ENCODE results near the gene CACTIN.

The CACTIN gene

DNA sequence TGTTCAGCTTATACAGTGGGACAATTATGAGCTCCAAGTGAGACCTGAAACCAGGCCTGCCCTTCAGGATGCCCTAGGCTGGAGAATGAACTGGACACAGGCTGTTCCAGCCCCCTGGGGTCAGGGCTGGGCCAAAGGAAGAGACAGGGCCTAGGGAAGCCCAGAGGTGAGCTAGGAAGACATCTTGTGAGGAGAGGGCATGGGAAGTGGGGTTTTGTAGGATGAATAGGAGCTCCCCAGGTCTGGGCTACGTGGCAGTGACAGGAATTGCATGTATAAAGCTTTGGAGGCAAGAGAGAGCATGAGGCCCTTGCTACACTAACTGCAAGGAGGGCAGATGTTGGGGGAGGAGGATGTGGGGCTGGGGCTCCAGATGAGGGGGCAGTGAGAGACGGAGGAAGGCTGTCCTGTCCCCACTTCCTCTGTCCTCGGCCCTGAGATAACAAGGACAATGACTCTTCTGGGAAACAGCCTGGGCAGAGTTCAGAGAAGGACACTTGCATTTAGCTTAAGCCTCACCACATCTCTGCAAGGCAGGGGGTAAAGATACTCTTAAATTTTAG lies 18.4 kb downstream of the CACTIN start:
- TF ChIP-seq, protein P1, sequence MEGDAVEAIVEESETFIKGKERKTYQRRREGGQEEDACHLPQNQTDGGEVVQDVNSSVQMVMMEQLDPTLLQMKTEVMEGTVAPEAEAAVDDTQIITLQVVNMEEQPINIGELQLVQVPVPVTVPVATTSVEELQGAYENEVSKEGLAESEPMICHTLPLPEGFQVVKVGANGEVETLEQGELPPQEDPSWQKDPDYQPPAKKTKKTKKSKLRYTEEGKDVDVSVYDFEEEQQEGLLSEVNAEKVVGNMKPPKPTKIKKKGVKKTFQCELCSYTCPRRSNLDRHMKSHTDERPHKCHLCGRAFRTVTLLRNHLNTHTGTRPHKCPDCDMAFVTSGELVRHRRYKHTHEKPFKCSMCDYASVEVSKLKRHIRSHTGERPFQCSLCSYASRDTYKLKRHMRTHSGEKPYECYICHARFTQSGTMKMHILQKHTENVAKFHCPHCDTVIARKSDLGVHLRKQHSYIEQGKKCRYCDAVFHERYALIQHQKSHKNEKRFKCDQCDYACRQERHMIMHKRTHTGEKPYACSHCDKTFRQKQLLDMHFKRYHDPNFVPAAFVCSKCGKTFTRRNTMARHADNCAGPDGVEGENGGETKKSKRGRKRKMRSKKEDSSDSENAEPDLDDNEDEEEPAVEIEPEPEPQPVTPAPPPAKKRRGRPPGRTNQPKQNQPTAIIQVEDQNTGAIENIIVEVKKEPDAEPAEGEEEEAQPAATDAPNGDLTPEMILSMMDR (IDR thresholded peaks at IDR 0.05; ENCODE audit: low read depth, low read length): no peak
- DNase-seq (ENCODE audit: extremely low read depth, low read depth): no peak

DNA sequence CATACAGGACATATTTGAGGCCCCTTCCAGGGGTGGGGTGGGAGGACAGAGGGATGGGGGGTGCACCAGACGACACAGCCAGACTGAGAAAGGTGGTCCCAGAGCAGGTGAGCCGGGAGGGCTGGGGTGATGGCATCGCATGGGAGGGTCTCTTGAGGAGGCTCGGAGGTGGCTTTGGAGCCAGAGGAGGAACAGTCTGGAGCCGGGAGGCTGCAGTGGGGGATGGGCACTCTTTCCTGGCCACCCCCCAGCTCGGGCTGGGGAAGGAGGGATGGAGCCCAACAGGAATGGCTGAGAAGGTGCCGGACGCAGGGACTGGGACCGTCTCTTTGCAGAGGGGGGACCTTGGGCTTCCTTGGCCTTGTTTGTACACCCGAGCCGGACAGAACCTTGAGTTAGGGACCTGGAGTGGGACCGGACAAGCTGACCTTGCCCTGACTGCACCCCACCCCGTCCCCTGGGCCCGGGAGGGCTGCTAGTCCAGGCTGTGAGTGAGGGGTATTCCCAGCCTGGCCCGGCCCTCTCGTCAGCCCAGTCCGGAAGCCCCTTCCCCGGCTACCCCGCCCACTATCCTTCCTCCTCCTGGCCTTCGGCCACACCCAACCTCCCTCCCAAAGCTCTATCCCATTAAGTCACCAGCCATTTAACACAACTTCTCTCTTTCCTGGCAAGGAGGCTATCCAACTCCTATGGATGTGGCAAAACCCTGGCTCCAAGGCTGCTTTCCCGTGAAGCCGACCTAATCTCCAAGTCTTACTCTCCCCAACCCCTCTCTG lies 19.1 kb downstream of the CACTIN start:
- no peak for DNase-seq (ENCODE audit: extremely low read depth, low read depth)

DNA sequence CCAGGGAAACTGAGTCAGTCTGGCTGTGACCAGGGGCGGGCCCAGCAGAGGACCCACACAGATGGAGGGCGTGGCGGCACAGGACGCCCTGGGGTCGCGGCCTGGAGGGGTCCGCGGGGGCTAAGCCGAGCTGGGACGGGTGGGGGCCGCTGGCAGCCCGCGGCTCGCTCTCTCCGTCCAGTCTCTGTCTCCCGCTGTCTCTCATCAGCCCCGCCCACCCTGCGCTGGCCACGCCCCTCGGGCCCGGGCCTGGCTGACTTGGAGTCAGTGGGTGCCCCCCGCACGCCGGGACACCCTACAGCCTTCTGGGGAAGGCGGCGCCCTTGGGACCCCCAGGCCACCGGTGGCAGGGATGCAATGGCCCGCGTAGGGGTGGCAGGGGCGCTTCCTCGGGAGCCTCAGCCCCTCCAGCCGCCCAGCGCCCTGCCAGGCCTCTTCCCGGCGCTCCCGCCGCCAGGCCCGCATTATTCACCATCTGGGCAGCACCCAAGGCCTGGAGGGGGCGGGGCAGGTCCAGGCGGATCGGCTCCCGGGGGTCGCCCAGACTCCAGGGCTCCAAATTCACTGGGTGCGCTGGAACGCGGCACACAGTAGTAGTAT lies 19.8 kb downstream of the CACTIN start, which contains the start of gene TBXA2R:
Gene TBXA2R, minus strand, starts transcription at position 186 of the 600 bp plus-strand sequence. CDS start 6,241 bp downstream, outside the sequence.
- TF ChIP-seq, protein P1 (IDR thresholded peaks at IDR 0.05; ENCODE audit: low read depth, low read length): no peak
- DNase-seq (ENCODE audit: extremely low read depth, low read depth): no peak

More for the DNA sequence above, 19.1 kb downstream of the CACTIN start:
- TF ChIP-seq, protein P1 (IDR thresholded peaks at IDR 0.05; ENCODE audit: low read depth, low read length): no peak

DNA sequence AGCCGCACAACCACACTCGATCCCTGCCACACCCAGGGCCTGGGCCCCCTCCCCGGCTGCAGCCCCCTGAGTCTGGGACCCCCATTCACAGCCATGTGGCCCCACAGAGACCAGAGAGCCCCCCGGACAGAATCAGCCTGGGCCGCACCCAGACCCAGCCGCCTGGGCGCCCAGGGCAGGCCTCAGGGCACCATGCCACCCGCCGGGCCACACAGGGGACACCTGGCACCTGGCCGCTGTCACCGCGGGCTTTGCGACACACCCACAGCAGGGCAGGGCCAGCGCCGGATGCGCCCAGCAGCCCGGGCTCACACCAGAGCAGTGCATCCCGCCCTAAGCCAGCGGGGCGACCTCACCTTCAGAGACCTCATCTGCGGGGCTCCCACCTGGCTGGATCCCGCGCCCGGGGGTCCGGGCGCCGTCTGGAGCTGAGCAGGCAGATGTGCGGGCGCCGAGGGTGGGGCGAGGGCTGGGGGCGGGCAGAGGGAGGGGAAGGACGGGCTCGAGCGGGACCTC lies 20.4 kb downstream of the CACTIN start:
- no peak for DNase-seq (ENCODE audit: extremely low read depth, low read depth)
- TF ChIP-seq, protein P1 (IDR thresholded peaks at IDR 0.05; ENCODE audit: low read depth, low read length): no peak

DNA sequence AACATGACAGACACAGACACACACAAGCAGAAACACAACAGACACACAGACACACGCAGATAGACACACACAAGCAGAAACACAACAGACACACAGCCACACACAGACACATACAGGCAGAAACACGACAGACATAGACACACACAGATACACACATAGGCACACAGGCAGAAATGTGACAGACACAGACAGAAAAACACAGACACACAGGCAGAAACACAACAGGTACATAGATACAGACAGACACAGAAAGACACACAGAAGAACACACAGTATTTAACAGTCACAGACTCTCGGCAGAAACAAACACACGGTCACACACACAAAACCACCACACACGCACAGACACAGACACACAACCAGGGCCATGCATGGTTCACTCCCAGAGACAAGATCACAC lies 20.8 kb downstream of the CACTIN start:
- DNase-seq (ENCODE audit: extremely low read depth, low read depth): no peak
- TF ChIP-seq, protein P1 (IDR thresholded peaks at IDR 0.05; ENCODE audit: low read depth, low read length): no peak

DNA sequence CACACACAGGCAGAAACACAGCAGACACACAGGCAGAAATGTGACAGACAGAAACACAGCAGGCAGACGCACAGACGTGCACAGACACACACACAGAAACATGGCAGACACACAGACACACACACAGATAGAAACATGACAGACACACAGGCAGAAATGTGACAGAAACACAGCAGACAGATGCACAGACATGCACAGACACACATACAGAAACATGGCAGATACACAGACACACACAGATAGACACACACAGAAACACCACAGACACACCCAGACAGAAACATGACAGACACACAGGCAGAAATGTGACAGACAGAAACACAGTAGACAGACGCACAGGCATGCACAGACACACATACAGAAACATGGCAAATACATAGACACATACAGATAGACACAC lies 21.2 kb downstream of the CACTIN start:
- DNase-seq (ENCODE audit: extremely low read depth, low read depth): no peak

More for the DNA sequence above, 21.2 kb downstream of the CACTIN start:
- TF ChIP-seq, protein P1 (IDR thresholded peaks at IDR 0.05; ENCODE audit: low read depth, low read length): no peak
